Measurements from ENCODE around the gene TBXAS1.
"Not testable (repeated sequence)": the region's sequence is repeated elsewhere in the genome, so short reads cannot be mapped to it uniquely, and the experiment has no call there.

The TBXAS1 gene

GRCh38 chr7:139916717-139917395 lies 87.8 kb downstream of the TBXAS1 start:
- DNase-seq = no peak

DNA sequence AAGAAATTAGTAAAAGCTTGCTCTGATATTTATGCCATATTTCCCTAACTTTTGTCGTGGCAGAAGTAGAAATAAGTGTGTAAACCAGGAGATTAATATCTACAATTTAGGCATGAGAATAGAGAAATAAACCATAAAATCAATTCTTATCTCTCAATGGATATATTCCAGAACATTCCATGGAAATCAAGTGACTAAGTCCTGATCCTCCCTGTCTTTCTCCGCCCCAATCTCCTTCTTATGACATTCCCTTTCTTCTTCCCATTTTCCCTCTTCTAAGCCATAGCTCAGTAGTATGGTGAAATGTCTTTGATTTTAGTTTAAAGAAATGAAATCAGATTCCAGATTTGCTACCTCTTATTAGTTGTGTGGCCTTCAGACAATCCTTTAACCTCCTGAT lies 88.8 kb downstream of the TBXAS1 start:
- DNase-seq = no peak

DNA sequence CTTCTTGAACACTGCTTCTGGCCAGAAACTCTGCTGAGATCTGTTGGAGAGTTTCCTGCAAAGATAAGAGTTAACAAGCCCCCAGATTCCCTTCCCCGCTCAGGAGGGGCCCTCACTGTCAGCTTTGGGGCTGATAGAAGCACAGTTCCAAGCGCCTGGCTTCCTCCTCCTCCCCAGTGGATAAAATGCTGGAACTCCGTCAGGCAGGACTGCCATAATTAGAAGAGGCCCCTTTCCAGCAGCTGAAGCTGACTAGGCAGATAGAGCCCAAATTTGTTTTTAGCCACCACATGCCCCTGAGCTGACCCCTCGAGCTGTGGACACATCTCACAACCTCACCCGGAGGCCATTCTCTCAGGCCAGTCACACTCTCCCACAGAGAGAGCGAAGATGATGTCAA lies 89.4 kb downstream of the TBXAS1 start:
- no peak for DNase-seq

- DNase-seq = no peak
Measured at GRCh38 chr7:139923090-139923489, 94.0 kb downstream of the TBXAS1 start.

GRCh38 chr7:139924461-139924860 lies 95.4 kb downstream of the TBXAS1 start:
- no peak for DNase-seq

DNA sequence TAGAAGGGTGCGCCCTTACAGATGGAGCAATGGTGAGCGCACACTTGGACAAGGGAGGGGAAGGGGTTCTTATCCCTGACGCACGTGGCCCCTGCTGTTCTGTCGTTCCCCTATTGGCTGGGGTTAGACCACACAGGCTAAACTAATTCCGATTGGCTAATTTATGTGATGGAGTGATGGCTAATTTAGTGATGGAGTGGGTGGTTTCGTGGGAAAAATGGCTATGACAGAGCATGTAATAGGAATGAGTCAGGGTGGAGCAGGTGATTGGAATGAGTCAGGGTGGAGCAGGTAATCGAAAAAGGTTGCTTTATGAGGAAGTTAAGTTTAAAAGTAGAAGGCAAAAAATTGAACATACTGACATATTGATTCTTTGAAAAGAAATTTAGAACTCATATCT lies 100.2 kb downstream of the TBXAS1 start:
- not testable (repeated sequence) for DNase-seq

DNA sequence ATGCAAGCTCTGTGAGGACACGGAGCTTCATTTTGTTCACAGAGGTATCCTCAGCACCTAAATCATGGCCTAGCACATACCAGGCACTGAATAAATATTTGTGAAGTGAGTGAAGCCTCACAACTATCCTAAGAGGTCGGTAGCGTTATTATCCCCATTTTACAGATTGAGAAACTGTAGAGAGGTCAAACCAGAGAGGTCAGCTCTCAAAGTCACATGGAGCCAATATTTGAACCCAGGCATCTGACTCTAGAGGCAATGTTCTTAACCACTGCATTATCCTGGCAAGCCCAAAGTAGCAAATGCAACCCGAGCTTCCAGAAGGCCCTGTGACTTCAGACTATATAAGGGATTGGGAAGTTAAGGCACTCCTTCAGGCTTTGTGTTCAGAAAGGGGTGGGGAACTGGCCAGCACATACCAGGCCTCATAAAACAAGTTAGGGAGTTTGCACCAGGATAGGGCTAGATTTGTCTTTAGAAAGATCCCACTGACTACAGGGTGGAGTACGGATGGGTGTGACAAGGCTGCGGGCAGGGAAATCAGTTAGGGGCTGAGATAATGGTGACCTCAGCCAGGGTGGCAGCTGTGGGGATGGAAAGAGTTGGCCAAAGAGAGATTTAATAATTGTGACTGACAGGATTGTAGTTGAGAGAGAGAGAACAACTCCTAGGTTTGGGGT lies 101.4 kb downstream of the TBXAS1 start:
- no peak for DNase-seq

GRCh38 chr7:139931190-139931934 lies 102.3 kb downstream of the TBXAS1 start:
- no peak for DNase-seq

GRCh38 chr7:139932531-139932930 lies 103.5 kb downstream of the TBXAS1 start:
- no peak for DNase-seq

- DNase-seq = no peak
Measured at GRCh38 chr7:139936760-139937310, 107.8 kb downstream of the TBXAS1 start.

DNA sequence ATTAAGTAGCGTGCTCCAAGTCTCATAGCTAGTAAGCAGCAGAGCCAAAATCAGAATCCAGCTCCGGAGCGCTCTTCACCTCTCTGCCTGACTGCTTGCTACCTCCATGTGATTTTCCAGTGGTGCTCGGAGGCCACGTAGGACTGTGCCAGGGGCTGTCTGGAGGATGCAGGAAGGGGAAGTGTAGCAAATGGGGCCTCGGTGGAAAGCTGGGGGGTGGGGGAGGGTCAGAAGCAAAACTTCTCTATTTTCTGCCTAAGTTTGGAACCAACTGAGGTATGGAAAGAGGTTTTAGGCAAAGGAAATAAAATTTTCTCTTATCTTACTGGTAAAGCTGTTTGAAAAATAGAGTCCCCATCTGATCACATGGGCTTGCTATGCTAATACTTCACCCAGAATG lies 108.7 kb downstream of the TBXAS1 start:
- DNase-seq = no peak

DNA sequence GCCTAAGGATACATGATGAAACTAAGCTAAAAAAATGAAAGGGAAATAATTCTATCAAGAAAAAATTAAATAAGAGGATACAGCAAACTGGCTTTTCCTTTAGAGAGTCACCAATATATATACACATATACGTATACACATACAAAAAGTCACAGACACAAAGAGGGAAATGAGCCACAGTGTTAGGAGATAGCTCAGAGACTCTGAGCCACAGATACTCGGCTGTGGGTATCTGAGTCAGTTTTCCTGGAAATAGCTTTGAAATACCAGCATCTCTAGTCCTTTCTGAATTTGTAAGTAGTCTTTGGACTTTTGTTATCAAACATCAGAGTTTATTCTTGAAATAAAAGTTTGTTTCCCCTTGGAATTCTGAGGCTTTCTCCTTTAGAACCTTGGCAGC lies 111.8 kb downstream of the TBXAS1 start:
- no peak for DNase-seq

- DNase-seq = no peak
Measured at GRCh38 chr7:139941421-139941820, 112.4 kb downstream of the TBXAS1 start.

- no peak for DNase-seq
Measured at GRCh38 chr7:139941866-139942265, 112.8 kb downstream of the TBXAS1 start.

DNA sequence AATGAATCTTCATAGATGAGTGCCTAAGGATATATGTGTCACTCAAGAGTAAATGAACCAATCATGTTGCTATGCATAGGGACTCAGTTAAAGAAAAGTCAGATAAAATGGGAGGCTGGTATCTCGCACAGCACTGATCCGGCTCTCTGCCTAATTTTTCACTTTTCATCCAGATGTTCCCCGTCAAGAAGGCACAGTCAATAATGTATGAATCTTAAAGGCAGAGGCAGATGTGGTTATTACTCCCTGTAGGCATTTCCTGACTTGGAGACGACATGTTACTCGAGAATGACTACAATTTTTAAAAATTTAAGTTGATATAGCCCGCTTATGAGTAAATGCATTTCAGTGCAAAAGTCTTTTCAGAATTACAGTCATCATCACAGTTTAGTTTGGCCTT lies 113.6 kb downstream of the TBXAS1 start:
- DNase-seq = no peak

GRCh38 chr7:139943401-139943800 lies 114.3 kb downstream of the TBXAS1 start:
- peak; percentile 65 for DNase-seq

GRCh38 chr7:139944248-139944647 lies 115.2 kb downstream of the TBXAS1 start:
- DNase-seq = no peak

GRCh38 chr7:139946533-139946932 lies 117.5 kb downstream of the TBXAS1 start:
- no peak for DNase-seq

DNA sequence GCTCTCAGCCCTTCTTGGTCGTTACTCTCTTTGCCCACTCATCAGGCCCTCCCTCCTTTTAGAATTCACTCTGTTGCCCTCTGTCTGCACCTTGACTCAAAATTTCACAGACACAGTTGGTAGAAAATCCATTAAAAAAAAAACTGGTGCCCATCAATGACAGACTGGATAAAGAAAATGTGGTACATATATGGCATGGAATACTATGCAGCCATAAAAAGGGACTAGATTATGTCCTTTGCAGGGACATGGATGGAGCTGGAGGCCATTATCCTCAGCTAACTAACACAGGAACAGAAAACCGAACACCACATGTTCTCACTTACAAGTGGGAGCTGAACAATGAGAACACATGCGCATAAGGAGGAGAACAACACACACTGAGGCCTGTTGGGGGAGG lies 118.0 kb downstream of the TBXAS1 start:
- no peak for DNase-seq

DNA sequence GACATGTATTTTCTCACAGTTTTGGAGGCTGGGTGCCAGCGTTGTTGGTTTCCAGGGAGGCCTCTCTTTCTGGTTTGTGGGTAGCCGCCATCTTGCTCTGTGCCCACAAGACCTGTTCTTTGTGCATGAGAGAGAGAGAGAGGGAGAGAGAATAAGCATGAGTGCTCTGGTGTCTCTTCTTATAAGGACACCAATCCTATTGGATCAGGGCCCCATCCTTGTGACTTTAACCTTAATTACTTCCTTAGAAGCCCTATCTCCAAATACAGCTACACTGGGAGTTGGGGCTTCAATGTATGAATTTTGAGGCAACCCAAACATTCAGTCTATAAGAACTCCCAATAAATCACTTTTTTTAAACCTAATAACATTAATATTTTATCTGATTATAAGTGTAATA lies 119.1 kb downstream of the TBXAS1 start:
- no peak for DNase-seq

GRCh38 chr7:139948587-139949335 lies 119.7 kb downstream of the TBXAS1 start:
- DNase-seq = no peak

GRCh38 chr7:139949629-139950028 lies 120.6 kb downstream of the TBXAS1 start:
- no peak for DNase-seq
